Stimulated activated CD4-positive, alpha-beta T cell treated with anti-CD3 and anti-CD28 coated beads, Interleukin-1b, Interleukin-23, amount 100 ng/mL, for 1 hour (primary cell): Measurements from ENCODE around the gene MAGEA2.
"Not testable (repeated sequence)": the region's sequence is repeated elsewhere in the genome, so short reads cannot be mapped to it uniquely, and the experiment has no call there.

ENCODE experiments used
- DNase-seq, 2 donors: peaks; one replicate each; pipeline ENCODE4 v3.0.0-alpha.2; 2020; ENCODE audit warnings: low read depth in 2 of 2

Gene MAGEA2, protein sequence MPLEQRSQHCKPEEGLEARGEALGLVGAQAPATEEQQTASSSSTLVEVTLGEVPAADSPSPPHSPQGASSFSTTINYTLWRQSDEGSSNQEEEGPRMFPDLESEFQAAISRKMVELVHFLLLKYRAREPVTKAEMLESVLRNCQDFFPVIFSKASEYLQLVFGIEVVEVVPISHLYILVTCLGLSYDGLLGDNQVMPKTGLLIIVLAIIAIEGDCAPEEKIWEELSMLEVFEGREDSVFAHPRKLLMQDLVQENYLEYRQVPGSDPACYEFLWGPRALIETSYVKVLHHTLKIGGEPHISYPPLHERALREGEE

DNA sequence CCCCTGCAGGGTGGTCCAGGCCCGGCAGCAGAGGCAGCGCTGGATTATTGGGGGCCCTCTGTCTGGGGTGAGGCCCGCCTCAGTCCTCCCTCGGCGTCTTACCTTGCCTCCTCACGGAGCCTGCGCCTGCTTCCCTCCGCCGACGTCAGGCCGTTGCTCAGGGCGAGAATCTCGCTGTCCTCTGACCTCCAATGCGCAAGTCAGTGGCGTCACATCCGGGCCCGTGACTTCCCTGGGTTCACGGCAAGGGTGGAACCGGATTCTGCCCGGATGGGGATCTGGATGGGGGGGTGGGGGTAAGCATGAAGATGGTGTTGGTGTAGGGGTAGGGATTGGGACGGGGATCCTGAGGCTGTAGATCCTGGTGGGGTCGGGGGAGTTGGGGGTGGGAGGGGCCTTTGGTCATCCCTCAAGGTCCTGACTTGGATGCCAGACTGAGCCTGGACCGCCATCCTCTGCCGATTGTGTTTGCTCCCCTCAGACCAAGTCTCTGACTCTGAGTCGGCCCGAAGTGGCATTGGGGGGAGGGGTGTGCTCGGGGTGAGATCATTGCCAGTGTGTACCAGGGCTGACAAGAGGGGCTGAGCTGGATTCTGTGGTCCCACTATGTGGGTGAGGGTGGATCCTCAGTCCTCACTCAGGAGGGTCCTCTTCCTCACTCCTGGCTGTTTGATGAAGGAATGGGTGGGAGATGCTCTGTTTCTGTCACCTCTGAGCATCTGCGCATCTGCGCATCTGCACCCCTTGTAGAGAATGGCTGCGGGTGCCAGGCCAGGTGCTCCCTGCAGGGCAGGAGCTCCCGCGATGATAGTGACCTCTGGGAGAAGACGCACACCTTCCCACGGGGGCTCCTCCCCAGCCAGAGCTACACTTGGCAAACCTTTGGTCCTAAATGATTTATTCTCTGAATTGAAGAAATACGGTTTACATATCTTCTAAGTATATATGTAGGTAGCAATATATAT, at the start of gene MAGEA2:
Gene MAGEA2 (minus strand): TSS at position 157 of the 965 bp plus-strand sequence. CDS start 2,479 bp downstream, outside the sequence.
- not testable (repeated sequence) for DNase-seq

DNA sequence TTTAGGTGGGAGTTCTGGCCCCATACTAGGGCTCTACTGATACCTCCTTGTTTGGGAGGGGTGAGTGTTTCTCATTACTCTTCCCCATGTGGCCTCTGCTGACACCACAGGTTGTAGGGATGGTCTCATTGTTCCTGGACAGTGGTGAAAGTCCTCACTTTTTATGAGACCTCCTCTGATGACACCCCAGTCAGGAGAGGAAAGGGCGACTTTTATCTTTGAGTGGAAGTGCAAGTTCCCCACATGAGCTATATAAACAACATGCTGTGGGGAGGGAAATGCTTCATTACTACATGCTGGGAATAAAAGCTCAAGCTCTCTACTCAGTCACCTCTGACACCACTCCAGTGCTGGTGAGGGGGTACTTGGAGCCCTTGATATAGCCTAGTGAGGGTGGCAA, 45.3 kb upstream of the MAGEA2 start:
- no peak for DNase-seq

DNA sequence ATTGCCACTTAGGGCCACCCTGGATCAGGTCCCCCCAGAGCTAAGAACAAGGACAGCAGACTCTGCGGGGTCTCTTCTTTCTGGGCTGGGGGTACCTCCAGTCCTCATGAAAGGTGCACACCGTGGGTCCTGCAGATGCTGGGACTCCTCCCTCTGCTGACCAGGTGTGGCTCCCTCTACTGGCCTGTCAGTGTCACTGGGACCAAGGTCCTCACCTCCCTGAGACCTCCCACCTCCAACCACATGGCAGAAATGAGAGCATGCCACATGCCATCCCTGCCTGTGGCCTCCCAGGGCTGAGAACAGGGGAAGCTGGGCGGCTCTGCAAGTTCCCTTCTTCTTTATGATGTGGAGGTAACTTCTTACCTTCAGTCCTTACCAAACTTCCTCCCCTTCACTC, 33.4 kb upstream of the MAGEA2 start:
- DNase-seq = not testable (repeated sequence)

DNA sequence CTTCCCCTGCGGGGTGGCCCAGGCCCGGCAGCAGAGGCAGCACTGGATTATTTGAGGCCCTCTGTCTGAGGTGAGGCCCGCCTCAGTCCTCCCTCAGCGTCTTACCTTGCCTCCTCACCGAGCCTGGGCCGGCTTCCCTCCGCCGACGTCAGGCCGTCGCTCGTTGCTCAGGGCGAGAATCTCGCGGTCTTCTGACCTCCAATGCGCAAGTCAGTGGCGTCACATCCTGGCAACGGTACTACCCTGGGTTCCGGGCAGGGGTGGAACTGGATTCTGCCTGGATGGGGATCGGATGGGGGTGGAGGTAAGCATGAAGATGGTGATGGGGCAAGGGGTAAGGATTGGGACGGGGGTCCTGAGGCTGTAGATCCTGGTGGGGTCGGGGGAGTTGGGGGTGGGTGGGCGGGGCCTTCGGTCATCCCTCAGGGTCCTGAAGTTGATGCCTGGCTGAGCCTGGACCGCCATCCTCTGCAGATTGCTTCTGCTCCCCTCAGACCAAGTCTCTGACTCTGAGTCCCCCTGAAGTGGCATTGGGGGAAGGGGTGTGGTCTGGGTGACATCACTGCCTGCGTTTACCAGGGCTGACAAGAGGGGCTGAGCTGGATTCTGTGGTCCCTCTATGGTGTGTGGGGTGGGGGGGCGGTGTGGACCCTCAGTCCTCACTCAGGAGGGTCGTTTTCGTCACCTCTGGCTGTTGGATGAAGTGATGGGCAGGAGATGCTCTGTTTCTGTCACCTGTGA, 16.1 kb upstream of the MAGEA2 start, which contains the start of gene MAGEA6:
Gene MAGEA6 (minus strand): TSS at position 141 of the 741 bp plus-strand sequence. CDS start 2,039 bp downstream, outside the sequence.
- not testable (repeated sequence) for DNase-seq

DNA sequence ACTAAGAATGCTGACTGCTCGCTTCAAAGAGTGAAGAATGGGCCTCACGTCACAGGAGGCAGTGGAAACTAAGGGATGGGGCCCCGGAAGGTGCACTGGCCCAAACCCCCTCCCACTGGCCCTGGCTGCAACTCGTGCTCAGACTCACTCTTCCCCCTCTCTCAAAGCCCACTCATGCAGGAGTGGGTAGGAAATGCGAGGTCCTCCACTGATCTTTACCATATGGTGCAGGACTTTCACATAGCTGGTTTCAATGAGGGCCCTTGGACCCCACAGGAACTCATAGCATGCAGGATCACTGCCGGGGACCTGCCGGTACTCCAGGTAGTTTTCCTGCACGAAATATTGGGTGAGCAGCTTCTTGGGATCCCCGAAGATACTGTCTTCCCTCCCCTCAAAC, 12.9 kb upstream of the MAGEA2 start:
- not testable (repeated sequence) for DNase-seq

DNA sequence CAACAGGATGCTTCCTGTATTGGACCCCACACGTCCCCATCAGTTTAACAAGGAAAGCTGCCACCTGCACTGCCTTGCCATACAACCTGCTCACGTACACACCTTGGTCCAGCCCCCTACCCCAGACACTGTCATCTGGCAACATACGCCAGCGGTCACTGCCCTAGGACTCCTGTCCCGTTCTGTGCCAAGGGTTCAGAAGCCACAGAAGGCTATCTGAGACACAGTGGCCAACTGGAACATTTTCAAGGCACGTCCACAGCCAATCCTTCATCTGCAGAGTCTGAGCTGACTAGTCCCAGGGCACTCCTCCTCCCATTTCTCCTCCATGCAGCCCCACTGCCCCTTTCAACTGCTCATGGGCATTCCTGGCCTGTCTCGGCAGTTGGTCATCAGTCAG, 7.9 kb upstream of the MAGEA2 start:
- DNase-seq = not testable (repeated sequence)

DNA sequence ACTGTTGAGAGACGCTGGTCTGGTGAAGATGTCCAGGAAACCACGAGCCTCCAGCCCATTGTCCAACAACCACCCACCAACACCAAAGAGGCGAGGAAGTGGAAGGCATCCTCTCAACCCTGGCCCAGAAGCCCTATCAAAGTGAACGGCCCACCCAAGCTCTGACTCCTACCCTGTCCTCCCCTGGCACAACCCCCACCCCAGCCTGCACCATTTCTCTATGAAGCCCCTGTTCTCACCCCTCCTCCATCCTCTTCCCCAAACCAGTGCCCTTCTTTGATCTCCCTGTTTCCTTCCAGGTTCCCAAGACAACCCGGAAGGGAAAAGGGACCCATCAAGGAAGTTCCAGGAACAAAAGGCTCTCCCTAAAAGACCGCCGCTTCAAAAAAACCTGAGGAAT, 5.9 kb upstream of the MAGEA2 start:
- DNase-seq = not testable (repeated sequence)

DNA sequence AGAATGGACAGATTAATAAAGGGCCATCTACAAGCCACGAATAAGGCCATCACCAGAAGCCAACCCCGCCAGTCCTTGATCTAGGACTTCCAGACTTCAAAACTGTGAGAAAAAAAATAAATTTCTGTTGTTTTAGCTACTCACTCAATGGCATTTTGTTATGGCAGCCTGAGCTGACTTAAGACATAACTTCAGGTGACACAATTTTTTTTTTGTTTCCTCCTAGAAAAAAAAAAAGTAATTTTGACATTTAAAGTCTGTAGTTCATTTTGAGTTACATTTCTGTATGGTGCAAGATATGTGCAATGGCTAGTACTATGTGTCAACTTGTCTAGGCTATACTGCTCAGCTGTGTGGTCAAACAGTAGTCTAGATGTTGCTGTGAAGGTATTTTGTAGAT, 5.3 kb upstream of the MAGEA2 start, which contains the start of gene CSAG3:
Gene CSAG3 (plus strand): TSS at position 301 of the 400 bp plus-strand sequence.
- not testable (repeated sequence) for DNase-seq

DNA sequence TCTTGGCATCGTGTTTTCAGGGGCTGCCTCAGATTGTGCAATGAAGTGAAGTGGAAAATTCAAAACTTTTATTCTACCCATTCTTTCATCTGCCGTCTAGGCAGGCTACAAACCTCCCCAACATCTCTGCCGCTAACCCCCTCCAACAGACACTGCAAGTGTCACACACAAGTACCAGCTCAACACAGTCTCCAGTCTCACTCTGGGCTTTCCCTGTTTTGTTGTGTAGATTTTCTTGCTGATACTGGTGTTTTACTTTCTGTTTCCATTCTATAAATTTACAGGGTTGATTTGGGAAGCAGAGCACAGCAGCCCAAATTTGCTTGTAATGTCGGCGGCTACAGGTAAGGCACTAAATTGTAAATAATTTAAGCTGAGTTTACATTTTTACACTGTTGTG, 1.2 kb upstream of the MAGEA2 start:
- not testable (repeated sequence) for DNase-seq

DNA sequence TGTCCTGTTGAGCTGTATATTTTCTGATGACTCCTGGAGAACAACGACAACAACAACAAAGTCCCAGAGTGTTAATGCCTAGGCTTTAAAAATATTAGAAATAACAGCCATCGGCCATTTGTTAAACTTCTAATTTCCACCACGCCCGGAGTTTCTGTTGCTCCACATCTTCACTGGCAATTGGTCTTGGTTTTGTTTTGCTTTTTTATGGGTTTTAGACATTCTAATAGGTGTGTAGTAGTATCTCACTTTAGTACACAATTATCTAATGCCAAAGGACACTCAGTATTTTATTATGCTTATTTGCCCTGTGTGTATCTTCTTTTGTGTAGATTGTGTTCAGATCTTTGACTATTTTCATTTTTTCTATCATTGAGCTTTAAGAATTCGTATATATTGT, 15.1 kb downstream of the MAGEA2 start:
- no peak for DNase-seq

DNA sequence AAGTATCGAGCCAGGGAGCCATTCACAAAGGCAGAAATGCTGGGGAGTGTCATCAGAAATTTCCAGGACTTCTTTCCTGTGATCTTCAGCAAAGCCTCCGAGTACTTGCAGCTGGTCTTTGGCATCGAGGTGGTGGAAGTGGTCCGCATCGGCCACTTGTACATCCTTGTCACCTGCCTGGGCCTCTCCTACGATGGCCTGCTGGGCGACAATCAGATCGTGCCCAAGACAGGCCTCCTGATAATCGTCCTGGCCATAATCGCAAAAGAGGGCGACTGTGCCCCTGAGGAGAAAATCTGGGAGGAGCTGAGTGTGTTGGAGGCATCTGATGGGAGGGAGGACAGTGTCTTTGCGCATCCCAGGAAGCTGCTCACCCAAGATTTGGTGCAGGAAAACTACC, 17.1 kb downstream of the MAGEA2 start:
- not testable (repeated sequence) for DNase-seq

DNA sequence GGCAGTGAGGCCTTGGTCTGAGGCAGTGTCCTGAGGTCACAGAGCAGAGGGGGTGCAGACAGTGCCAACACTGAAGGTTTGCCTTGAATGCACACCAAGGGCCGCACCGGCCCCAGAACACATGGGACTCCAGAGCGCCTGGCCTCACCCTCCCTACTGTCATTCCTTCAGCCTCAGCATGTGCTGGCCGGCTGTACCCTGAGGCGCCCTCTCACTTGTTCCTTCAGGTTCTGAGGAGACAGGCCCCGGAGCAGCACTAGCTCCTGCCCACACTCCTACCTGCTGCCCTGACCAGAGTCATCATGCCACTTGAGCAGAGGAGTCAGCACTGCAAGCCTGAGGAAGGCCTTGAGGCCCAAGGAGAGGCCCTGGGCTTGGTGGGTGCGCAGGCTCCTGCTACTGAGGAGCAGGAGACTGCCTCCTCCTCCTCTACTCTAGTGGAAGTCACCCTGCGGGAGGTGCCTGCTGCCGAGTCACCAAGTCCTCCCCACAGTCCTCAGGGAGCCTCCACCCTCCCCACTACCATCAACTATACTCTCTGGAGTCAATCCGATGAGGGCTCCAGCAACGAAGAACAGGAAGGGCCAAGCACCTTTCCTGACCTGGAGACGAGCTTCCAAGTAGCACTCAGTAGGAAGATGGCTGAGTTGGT, 17.7 kb downstream of the MAGEA2 start:
- no peak for DNase-seq

DNA sequence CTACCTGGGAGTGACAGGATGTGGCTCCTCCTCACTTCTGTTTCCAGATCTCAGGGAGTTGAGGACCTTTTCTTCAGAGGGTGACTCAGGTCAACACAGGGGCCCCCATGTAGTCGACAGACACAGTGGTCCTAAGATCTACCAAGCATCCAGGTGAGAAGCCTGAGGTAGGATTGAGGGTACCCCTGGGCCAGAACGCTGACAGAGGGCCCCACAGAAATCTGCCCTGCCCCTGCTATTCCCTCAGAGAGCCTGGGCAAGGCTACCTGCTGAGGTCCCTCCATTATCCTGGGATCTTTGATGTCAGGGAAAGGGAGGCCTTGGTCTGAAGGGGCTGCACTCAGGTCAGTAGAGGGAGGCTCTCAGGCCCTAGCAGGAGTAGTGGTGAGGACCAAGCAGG, 18.5 kb downstream of the MAGEA2 start:
- no peak for DNase-seq

DNA sequence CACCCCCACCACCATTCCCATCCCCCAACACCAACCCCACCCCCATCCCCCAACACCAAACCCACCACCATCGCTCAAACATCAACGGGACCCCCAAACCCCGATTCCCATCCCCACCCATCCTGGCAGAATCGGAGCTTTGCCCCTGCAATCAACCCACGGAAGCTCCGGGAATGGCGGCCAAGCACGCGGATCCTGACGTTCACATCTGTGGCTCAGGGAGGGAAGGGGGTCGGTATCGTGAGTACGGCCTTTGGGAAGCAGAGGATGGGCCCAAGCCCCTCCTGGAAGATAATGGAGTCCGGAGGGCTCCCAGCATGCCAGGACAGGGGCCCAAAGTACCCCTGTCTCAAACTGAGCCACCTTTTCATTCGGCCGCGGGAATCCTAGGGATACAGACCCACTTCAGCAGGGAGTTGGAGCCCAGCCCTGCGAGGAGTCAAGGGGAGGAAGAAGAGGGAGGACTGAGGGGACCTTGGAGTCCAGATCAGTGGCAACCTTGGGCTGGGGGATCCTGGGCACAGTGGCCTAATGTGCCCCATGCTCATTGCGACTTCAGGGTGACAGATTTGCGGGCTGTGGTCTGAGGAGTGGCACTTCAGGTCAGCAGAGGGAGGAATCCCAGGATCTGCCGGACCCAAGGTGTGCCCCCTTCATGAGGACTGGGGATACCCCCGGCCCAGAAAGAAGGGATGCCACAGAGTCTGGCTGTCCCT, 19.3 kb downstream of the MAGEA2 start:
- not testable (repeated sequence) for DNase-seq

DNA sequence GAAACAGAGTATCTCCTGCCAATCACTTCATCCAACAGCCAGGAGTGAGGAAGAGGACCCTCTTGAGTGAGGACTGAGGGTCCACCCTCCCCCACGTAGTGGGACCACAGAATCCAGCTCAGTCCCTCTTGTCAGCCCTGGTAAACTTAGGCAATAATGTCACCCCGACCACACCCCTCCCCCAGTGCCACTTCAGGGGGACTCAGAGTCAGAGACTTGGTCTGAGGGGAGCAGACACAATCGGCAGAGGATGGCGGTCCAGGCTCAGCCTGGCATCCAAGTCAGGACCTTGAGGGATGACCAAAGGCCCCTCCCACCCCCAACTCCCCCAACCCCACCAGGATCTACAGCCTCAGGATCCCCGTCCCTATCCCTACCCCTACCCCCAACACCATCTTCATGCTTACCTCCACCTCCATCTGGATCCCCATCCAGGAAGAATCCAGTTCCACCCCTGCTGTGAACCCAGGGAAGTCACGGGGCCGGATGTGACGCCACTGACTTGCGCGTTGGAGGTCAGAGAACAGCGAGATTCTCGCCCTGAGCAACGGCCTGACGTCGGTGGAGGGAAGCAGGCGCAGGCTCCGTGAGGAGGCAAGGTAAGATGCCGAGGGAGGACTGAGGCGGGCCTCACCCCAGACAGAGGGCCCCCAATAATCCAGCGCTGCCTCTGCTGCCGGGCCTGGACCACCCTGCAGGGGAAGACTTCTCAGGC, 20.2 kb downstream of the MAGEA2 start, which contains the start of the genes CSAG1 and MAGEA12:
Gene CSAG1 (minus strand): TSS at position 461 of the 715 bp plus-strand sequence. CDS start 1,261 bp downstream, outside the sequence.
Gene MAGEA12 (plus strand): TSS at position 497 of the 715 bp plus-strand sequence. CDS start 2,405 bp downstream, outside the sequence.
- no peak for DNase-seq

DNA sequence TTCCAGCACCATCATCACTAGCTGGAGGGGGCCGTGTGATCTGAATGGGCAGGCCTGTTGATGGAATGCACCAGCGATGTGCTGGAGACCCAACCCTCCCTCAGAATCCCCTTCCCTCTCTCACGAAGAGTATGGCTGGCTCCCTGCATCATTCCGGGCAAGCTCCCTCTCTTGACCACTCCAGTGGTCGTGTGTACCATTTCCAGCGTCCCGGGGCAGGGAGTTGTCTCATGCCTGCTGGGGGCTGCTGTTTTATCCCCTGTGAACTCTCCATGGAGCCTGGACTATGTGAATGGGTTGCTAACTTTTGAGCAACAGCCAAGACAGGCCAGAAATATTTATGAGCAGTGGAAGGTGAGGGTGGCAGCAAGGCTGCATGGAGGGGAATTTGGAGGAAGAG, 28.2 kb downstream of the MAGEA2 start:
- DNase-seq = no peak

DNA sequence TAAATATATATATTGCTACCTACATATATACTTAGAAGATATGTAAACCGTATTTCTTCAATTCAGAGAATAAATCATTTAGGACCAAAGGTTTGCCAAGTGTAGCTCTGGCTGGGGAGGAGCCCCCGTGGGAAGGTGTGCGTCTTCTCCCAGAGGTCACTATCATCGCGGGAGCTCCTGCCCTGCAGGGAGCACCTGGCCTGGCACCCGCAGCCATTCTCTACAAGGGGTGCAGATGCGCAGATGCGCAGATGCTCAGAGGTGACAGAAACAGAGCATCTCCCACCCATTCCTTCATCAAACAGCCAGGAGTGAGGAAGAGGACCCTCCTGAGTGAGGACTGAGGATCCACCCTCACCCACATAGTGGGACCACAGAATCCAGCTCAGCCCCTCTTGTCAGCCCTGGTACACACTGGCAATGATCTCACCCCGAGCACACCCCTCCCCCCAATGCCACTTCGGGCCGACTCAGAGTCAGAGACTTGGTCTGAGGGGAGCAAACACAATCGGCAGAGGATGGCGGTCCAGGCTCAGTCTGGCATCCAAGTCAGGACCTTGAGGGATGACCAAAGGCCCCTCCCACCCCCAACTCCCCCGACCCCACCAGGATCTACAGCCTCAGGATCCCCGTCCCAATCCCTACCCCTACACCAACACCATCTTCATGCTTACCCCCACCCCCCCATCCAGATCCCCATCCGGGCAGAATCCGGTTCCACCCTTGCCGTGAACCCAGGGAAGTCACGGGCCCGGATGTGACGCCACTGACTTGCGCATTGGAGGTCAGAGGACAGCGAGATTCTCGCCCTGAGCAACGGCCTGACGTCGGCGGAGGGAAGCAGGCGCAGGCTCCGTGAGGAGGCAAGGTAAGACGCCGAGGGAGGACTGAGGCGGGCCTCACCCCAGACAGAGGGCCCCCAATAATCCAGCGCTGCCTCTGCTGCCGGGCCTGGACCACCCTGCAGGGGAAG, 39.5 kb downstream of the MAGEA2 start, which contains the start of gene MAGEA2B:
Gene MAGEA2B (plus strand): TSS at position 814 of the 973 bp plus-strand sequence. CDS start 2,479 bp downstream, outside the sequence.
- DNase-seq = not testable (repeated sequence)

DNA sequence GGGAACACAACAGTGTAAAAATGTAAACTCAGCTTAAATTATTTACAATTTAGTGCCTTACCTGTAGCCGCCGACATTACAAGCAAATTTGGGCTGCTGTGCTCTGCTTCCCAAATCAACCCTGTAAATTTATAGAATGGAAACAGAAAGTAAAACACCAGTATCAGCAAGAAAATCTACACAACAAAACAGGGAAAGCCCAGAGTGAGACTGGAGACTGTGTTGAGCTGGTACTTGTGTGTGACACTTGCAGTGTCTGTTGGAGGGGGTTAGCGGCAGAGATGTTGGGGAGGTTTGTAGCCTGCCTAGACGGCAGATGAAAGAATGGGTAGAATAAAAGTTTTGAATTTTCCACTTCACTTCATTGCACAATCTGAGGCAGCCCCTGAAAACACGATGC, 40.4 kb downstream of the MAGEA2 start:
- not testable (repeated sequence) for DNase-seq
